NCI-H2081 treated with DMSO at 0.1 percent for 48 hours (cell line): ENCODE data around the gene LRCH4.

ENCODE experiments used
- DNase-seq: peaks from one replicate; lab custom pipeline; 2025; lab: John Stamatoyannopoulos, UW

Gene LRCH4

DNA sequence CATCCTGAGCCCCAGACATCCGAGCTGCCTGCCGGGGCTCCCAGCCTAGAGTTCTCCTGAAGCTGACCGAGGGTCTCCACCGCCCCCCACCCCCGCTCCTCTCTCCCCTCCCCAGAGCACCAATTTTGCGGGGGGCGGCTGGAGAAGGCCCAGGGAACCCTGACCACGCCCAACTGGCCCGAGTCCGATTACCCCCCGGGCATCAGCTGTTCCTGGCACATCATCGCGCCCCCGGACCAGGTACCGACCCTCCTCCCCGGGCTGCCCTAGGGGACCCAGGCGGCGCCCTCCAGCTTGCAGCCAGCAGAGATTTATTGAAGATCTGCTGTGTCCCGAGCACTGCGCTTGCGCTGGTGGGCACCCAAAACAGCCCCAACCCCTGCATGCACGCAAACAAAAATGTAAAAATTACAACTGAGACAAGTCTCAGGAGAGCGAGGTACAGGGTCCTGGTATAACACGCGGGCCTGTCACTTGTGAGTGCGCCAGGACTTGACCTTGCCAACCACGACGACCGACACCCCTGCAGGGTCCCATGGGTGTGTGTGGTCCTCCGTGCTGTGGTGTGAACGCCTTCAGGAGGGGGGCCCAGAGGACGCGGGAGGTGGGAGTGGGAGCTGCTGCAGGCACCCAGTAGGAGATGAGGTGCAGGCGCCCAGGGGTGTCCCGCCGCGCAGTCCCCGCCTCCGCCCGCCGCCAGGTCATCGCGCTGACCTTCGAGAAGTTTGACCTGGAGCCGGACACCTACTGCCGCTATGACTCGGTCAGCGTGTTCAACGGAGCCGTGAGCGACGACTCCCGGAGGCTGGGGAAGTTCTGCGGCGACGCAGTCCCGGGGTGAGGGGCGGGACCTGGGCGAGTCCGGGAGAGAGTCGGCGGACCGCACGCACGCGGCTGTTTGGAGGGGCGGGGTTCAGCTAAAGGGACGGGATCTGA lies 19.3 kb upstream of the LRCH4 start:
- DNase-seq = no peak

DNA sequence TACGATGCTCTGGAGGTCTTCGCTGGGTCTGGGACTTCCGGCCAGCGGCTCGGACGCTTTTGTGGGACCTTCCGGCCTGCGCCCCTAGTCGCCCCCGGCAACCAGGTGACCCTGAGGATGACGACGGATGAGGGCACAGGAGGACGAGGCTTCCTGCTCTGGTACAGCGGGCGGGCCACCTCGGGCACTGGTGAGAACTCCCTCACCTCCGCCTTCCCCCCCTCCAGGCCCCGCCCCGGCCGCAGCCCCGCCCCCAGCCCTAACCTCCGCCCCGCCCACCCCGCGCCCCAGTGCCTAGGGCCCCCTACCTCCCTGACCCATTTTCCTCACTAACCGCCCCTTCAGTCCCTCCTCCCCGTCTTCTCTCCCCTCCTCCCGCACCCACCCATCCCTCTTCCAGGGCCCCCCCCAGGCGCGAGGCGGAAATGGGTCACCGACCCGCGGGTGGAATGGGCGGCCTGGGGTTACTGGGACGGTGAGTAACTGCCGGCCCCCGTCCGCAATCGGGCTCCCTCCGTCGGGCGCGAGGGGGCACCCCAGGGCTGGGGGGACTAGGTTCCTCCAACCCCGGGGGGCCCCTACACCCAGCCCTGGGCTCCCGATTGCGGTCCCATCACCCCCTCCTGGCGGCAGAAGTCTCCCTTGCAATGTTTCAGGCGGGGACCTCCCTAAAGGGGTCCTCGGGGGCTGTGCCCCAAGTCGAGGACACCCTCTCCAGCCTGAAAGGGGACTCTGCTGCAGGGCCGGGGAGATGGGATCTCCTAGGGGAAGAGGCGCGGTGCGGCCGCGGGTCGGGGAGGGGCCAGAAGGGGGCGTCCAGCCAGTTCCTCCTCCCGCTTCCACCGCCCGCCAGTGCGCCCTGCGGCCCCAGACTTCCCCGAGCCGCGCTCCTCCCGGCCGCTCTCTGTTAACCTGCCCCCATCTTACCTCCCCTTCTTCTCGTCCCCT lies 18.4 kb upstream of the LRCH4 start:
- DNase-seq = peak; percentile 3

DNA sequence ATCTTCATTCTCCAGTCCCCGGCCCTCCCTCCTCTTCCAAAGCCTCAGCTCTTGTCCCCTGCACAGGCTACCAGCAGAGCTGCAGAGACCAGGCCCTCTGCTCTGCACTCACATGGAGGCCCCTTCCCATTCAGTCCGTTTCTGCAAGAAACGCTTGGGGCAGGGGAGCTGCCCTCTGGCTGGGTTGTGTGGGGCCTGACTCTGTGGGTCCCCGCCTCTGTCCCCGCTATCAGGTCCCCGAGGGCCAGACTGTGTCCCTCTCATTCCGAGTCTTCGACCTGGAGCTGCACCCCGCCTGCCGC lies 17.7 kb upstream of the LRCH4 start:
- no peak for DNase-seq

DNA sequence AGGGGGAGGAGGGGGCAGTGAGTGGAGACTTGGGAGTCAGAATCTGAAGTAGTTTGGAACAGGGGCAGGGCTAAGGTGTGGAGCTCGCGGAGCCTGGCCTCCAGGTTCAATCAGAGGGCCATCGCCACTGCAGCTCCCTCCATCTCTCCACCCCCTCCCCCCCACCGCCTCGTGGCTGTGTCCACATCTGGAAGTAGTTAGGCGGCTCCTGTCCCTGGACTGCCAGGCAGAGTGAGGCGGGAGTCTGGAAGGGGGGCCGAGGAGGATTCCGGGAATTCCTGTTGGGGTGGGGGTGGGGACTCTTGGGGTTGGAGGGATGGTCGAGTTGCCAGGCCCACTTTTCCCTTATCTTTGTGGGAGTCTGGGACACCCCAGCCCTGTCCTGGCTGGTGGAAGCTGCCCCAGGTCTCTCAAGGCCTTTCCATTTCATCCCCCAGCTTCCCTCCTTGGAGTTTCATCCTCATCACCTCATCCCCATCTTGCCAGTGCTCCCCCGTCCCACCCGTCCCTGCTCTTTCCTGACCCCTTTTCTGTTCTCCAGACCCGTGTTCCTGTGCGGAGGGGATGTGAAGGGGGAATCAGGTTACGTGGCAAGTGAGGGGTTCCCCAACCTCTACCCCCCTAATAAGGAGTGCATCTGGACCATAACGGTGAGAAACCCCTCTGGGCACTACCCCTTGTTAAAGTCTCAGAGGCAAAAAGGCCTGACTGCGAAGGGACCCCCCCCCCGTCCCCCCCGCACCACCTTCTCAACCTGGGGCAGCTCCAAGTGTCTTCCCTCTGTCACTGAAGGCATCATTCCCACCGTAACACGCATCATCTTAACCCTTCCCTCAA lies 17.2 kb upstream of the LRCH4 start:
- DNase-seq = no peak

DNA sequence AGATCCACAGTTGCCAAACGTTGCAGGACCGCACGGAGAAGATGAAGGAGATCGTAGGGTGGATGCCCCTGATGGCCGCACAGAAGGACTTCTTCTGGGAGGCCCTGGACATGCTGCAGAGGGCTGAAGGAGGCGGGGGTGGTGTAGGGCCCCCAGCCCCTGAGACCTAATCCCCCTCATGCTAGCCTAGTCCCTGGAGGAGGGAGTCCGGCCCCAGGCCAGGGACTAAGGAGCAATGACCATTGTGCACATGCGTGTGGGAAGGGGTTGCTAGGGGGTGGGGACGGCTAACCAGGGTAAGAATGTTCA lies 14.8 kb upstream of the LRCH4 start:
- DNase-seq = no peak

DNA sequence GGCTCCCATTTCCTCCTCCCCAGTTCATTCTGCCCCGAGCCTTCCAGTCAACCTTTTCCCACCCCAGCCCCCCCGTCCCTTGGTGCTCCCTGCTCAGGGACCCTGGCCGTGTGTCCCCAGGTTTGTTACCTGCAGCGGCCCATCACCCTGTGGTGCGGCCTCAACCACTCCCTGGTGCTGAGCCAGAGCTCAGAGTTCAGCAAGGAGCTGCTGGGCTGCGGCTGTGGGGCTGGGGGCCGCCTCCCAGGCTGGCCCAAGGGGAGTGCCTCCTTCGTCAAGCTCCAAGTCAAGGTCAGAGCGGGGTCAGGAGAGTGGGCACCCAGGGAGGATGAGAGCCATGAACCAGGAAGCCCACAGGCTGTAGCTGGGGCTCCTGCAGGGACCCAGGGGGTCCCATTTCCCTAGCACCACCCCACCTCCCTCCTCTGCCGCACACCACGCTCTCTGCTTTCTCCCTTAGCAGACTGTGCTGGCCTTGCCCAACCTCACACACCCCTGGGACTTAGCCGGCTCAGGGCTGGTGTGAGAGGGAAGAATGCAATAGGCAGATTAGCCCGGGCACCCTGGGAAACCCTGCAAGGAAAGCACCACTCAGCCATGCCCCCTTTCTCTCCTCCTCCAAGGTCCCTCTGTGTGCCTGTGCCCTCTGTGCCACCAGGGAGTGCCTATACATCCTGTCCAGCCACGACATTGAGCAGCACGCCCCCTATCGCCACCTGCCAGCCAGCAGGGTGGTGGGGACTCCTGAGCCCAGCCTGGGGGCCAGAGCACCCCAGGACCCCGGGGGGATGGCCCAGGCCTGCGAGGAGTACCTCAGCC lies 14.2 kb upstream of the LRCH4 start:
- DNase-seq = no peak

DNA sequence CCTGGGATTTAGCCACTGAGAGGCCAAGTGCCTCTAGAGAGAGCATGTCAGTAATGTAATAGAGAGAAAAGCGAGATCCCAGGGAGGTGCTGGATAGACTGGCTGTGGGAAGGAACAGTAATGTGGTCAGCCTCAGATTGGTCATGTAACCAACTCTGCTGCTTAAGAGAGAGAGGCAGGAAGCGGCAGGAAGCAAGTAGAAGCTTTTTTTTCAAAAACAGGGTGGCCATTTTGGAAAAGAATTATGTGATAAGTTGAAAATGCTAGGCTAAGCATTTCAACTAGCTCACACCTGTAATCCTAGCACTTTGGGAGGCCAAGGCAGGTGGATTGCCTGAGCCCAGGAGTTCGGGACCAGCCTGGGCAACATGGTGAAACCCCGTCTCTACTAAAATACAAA lies 12.5 kb upstream of the LRCH4 start:
- DNase-seq = no peak

DNA sequence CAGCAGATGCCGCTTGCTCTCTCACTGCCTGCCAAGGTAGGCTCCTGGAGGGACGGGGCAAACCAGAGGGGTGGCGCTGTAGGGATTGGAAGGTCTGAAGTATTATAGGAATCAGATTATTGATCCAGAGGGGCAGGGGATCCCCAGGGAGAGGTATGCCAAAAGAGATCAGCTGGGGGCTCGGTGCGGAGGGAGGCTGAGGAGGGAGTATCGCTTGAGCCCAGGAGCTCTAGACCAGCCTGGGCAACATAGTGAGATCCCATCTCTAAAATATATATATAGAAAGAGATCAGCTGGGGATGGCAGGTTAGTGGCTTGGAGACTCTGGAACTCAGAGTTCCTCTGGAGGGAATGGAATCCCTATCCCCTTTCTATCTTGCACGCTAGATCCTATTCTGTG lies 9.3 kb upstream of the LRCH4 start:
- no peak for DNase-seq

DNA sequence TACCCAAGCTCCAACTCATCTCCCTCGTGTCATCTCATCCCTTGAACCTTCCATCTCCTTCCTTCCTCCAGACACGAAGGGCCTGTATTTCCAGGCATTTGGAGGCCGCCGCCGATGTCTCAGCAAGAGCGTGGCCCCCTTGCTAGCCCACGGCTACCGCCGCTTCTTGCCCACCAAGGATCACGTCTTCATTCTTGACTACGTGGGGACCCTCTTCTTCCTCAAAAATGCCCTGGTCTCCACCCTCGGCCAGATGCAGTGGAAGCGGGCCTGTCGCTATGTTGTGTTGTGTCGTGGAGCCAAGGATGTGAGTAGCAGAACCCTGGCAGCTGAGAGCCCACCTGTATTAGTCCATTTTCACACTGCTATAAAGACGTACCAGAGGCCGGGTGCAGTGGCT lies 5.7 kb upstream of the LRCH4 start:
- DNase-seq = no peak

DNA sequence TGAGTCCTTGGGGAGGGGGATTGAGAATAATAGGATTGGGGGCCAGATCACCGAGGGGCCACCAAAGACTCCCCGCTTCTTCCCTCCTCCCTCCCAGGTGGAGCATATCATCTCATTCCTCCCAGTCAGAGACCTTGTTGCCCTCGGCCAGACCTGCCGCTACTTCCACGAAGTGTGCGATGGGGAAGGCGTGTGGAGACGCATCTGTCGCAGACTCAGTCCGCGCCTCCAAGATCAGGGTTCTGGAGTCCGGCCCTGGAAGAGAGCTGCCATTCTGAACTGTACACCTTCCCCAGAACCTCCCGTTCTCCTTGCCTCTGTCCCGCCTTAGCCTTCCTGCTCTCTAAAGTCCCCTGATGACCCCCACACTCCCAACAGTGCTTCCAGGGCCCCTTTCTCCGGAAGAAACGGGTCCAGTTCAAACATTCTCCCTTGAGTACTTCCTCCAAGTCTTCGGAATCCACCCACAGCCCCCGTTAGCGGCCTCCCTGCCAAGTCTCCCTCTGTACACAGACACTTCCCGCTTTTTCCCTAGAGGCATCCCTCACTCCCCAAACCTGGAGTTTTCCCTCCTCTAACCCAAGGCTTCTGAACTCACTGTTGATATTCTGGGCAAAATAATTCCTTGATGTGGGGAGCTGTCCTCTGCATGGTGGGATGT lies 4.3 kb upstream of the LRCH4 start:
- no peak for DNase-seq

DNA sequence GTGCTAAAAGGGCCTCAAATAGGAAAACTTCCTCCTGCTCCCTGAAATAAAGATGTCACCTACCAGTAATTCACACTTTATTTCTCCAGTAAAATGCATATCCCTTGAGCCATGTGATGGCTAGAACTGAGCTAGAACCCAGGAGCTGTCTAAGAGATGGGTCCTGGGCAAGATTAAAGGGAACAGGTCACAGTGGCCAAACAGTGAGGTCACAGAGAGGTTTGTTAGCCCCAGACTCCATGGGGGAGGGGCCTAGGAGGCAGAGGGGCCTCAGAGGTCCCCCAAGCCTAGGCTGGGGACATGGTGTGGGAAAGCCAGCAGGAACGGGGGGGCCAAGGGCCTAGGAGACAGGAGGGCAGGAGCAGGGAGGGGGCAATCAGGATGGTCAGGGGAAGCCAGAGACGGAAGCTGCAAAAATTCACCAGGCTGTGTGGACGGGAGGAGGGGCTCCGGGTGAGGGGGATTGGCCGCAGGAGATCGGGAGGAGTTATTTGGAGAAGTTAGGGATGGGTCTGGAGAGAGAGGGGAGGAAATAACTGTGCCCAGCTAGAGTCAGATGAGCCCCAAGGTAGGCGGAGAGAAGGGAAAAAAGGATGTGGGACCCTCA lies 3.5 kb upstream of the LRCH4 start:
- no peak for DNase-seq

DNA sequence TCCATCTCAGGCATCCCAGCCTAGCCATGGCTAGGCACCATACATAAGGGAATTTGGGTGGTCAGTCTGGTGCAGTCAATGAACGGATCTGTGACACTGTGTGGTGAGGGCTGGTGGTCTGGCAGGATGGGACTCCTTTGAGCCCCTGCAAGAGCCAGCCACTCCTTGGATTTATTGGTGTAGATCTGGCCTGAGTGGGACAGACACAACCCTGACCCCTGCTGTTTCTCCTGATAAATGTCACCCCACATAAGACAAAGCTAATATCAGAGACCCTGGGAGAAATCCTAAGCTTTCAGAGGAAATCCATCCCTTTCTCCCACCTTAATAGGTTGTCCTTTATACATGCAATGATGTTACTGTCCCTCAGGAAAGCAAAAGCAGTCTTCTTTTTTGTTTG lies 2.5 kb upstream of the LRCH4 start:
- DNase-seq = no peak

DNA sequence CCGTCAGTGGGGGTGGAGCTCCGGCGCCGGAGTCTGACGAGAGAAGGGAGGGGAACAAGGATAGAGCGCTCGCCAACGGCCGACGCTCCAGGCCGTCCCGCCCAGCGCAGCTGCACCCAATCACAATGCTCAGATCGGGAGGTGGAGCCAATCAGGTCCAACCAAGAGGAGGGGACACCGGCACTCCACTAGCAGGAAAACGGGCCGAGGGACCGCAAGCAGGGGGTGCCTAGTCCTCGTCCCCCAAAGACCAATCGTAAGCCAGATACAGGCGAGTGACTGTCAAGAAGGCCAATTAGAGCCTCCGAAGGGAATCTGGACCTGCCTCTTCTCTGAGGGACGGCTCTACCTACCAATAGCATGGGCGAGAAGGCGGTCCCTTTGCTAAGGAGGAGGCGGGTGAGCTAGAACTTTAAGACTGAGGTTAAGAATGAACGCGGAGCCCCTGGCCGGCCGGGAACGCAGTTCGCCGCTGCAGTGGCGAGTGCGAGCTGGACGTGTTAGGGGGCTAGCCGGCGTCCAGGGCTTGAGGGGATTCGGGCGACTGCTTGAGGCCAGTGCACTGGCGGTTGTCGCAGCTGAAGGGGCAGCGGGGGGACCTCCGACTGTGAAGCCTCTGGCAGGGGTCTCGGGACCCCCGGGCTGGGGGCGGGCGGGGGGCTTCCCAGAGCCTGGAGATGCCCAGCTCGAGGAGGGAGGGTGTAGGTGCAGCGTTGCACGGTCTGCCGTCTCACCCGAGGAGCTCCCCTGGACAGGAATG lies 517 bp upstream of the LRCH4 start, which contains the start of gene FBXO24:
TSS of gene FBXO24 (plus strand) at position 63 of the 760 bp plus-strand sequence. CDS start at position 361, 298 bp downstream.
- peak; percentile 100 for DNase-seq

DNA sequence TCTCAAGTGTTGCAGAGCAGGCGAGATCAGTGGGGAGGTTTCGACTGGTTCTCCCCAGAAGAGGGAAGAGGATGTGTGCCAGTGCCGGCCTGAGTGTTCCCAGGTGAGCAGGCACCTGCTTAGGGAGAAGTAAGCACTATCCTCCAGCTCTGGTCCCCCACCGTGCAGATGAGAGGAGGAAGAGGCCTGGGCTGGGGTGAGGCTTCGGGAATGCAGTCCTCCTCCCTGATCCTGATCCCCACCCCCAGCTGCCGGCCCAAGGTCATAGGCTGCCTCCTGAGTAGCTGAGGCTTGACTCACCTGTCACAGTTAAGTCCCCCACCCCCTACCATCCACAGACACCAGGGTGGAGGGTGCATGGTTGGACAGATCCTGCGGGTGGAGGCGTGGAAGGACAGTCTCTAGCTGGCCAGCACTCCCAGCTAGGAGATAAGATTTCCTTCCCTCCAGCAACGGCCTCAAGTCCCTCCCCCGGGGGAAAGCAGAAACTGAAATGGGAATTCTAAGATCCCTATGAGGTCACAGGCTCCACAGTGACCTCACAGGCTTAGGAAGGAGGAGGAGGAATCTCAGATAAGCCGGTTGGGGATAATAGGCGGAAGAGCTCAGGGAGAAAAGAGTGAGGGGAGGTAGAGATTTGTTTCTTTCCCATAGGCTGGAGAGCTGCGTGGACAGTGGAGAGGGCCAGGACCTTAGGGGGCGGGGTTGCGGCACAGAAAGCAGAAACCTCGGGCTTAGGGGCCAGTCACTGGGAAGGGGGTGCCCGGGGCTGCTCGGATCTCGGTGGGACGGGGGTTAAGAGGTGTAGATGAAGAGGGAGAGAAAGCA lies 1.0 kb downstream of the LRCH4 start:
- DNase-seq = no peak

DNA sequence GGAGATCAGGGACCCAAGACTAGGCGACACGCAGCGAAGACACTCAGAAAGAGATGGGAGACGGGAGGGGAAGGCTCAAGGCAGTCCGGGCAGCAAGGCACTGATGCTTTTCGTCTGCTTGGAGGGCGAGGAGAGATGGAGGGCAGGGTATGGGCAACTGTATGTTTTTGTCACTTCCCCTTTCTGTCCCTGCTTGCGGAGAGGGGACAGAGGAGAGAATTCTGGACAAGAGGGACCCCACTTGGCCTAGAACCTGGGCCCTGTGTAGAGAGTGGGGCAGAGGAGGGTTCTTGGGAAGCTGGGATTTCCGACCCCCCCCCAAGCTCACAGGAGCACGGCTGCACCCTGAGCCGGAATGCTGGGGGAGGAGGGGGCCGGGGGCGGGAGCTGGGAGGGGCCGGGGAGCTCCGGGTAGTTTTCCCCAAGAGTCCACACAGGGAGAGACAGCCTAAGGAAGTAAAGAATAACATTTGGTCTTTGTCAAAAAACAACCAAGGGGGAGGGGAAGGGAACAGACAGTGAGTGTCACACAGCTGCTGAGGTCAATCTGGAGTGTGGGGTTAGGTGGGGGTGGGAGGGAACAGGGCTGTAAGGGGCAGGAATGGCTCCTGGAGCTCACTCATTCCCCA lies 1.8 kb downstream of the LRCH4 start:
- DNase-seq = no peak

DNA sequence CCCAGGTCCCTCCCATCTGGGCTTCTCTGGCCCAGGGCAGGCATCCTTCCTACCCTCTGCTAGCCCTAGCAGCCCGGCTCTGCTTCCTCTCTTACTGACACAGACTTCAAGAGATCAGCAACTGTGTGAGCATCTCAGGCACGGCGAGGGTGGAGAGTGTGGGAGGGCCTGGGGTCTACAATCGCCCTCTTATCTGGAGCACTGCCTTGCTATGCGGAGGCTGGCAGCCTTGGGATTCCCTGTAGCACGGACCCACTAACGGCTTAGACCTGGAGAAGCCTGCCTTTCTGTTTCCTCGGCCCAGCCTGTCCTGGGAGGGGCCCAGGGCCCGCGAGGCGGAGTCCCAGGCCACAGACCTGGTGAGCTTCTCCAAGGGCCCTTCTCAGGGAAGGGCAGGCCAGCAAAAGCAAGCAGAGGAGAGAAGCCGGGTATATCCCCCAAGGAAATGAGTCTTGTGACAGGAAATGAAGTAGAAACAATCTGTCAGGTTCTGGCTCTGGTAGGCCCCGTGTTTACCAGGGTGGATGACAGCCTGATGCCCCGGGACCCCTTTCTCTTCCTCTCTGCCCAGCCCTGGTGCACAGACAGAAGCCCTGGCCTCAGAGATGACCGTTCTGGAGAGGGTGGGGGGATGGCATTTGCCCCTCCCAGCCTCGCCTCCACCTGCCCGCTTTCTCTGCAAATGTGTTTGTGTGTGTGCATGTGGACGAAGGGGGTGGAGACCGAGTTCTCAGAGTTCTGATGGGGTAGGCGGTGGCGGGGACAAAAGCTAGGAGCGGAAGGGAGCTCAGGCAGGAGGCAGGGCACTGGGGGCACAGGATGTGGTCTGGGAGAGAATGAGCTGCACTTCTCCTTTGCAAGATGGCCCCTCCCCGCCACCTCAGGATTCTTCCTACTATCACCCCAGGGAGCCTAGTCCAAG lies 2.5 kb downstream of the LRCH4 start:
- DNase-seq = no peak

DNA sequence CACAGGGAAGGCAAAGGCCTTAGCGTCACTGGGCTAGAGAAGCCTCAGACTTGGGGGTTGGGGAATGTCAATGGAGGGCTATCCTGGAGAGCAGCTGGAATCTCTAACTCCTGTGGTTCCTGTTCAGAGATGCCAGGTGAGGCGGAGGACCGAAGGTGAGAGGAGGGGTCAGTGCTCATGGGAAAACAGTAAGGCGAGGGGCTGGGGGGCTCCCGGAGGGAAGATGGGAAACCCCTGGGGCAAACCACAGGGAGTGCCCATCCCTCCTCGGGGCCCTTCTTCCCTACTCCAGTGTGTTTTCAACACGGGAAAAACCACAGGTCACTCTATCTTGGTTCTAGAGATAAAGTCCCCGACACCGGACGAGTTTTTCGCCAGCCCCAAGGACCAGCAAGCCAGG lies 3.3 kb downstream of the LRCH4 start:
- DNase-seq = no peak
